ENCODE data around the gene MGME1.

The MGME1 gene

GRCh38 chr20:18030020-18030419 lies 61.2 kb downstream of the MGME1 start:
- DNase-seq = no peak

- no peak for DNase-seq
These were observed 62.2 kb downstream of the MGME1 start for GRCh38 chr20:18031050-18031449.

GRCh38 chr20:18031888-18032509 lies 63.2 kb downstream of the MGME1 start:
- no peak for DNase-seq

GRCh38 chr20:18032977-18033892 lies 64.4 kb downstream of the MGME1 start:
- peak; percentile 50 for DNase-seq

- DNase-seq = peak; percentile 60
These were observed 65.2 kb downstream of the MGME1 start for GRCh38 chr20:18034039-18034438.

- DNase-seq = no peak
These were observed 70.2 kb downstream of the MGME1 start for GRCh38 chr20:18039063-18039462.
